H9 (cell line): Measurements from ENCODE around the gene MICAL3. TPM values are rescaled to one million over a fixed set of nuclear protein-coding genes. Genes with fewer than 3 reads are reported as not detected.
"Not testable (repeated sequence)": the region's sequence is repeated elsewhere in the genome, so short reads cannot be mapped to it uniquely, and the experiment has no call there.

Source experiments
- DNase-seq: peaks from one replicate; pipeline ENCODE4 v3.0.0-alpha.2; 2017
- H2AFZ ChIP-seq: one replicate; pipeline ENCODE4 v1.6.1; 2013; ENCODE audit warnings: mild to moderate bottlenecking, low read length, control low read depth, moderate library complexity
- H2AK5ac ChIP-seq: 2 replicates; pipeline ENCODE4 v1.6.1; 2013; ENCODE audit warnings: low read length, control low read depth, mixed read lengths; ENCODE audit not compliant: insufficient read length
- H2BK120ac ChIP-seq: one replicate; pipeline ENCODE4 v1.6.1; 2013; ENCODE audit warnings: low read depth, mild to moderate bottlenecking, low read length, control low read depth, inconsistent platforms; ENCODE audit not compliant: poor library complexity, severe bottlenecking
- H2BK12ac ChIP-seq: 2 replicates; pipeline ENCODE4 v1.6.1; 2013; ENCODE audit warnings: low read length, control low read depth, mixed read lengths, low read depth; ENCODE audit not compliant: insufficient read length
- H2BK15ac ChIP-seq: 2 replicates; pipeline ENCODE4 v1.6.1; 2013; ENCODE audit warnings: low read depth, low read length, control low read depth
- H2BK20ac ChIP-seq: one replicate; pipeline ENCODE4 v1.6.1; 2013; ENCODE audit warnings: low read depth, mild to moderate bottlenecking, low read length, control low read depth, inconsistent platforms; ENCODE audit not compliant: poor library complexity, severe bottlenecking
- H2BK5ac ChIP-seq: 2 replicates; pipeline ENCODE4 v1.6.1; 2013; ENCODE audit warnings: low read length, control low read depth, mixed read lengths; ENCODE audit not compliant: insufficient read length
- H3K14ac ChIP-seq: 2 replicates; pipeline ENCODE4 v1.6.1; 2013; ENCODE audit warnings: low read length, control low read depth; ENCODE audit not compliant: insufficient read depth
- H3K18ac ChIP-seq: 2 replicates; pipeline ENCODE4 v1.6.1; 2013; ENCODE audit warnings: low read depth, mild to moderate bottlenecking, mixed read lengths, low read length, control low read depth; ENCODE audit not compliant: insufficient read length
- H3K23ac ChIP-seq: 2 replicates; pipeline ENCODE4 v1.6.1; 2013; ENCODE audit warnings: low read length, control low read depth, mixed read lengths, low read depth; ENCODE audit not compliant: insufficient read length
- H3K23me2 ChIP-seq: 2 replicates; pipeline ENCODE4 v1.6.1; 2013; ENCODE audit warnings: low read depth, mild to moderate bottlenecking, mixed read lengths, low read length, control low read depth; ENCODE audit not compliant: insufficient read length, poor library complexity, severe bottlenecking
- H3K27ac ChIP-seq: 2 replicates; pipeline ENCODE4 v1.5.1; 2013; ENCODE audit warnings: low read length, control low read depth, mixed read lengths, low read depth; ENCODE audit not compliant: insufficient read length
- H3K27me3 ChIP-seq: 2 replicates; pipeline ENCODE4 v1.6.1; 2013; ENCODE audit warnings: low read length, control low read depth, inconsistent platforms; ENCODE audit not compliant: insufficient read depth
- H3K4ac ChIP-seq: 2 replicates; pipeline ENCODE4 v1.6.1; 2013; ENCODE audit warnings: low read depth, mild to moderate bottlenecking, control low read depth, inconsistent platforms, low read length, moderate library complexity
- H3K4me1 ChIP-seq: 2 replicates; pipeline ENCODE4 v1.6.1; 2013; ENCODE audit warnings: low read length, control low read depth, inconsistent platforms; ENCODE audit not compliant: insufficient read depth
- H3K4me2 ChIP-seq: 2 replicates; pipeline ENCODE4 v1.6.1; 2013; ENCODE audit warnings: low read length, control low read depth, mixed read lengths; ENCODE audit not compliant: insufficient read length, insufficient read depth
- H3K56ac ChIP-seq: 2 replicates; pipeline ENCODE4 v1.6.1; 2013; ENCODE audit warnings: low read depth, mild to moderate bottlenecking, mixed read lengths, low read length, control low read depth; ENCODE audit not compliant: insufficient read length
- H3K79me1 ChIP-seq: 2 replicates; pipeline ENCODE4 v1.6.1; 2013; ENCODE audit warnings: low read depth, mild to moderate bottlenecking, moderate library complexity, low read length, control low read depth, inconsistent platforms; ENCODE audit not compliant: insufficient read depth, poor library complexity, severe bottlenecking
- H3K79me2 ChIP-seq: 2 replicates; pipeline ENCODE4 v1.6.1; 2013; ENCODE audit warnings: low read length, control low read depth, inconsistent platforms; ENCODE audit not compliant: insufficient read depth
- H3K9ac ChIP-seq: 2 replicates; pipeline ENCODE4 v1.6.1; 2013; ENCODE audit warnings: low read length, control low read depth, mixed read lengths; ENCODE audit not compliant: insufficient read length; ENCODE audit errors: extremely low read depth
- H3K9me3 ChIP-seq: one replicate; pipeline ENCODE4 v1.6.1; 2013; ENCODE audit warnings: low read depth, low read length, inconsistent platforms; ENCODE audit not compliant: control insufficient read depth
- H3T11ph ChIP-seq: one replicate; pipeline ENCODE4 v1.6.1; 2013; ENCODE audit warnings: mild to moderate bottlenecking, low read length, control low read depth, inconsistent platforms
- H4K20me1 ChIP-seq: one replicate; pipeline ENCODE4 v1.6.1; 2013; ENCODE audit not compliant: control insufficient read depth, insufficient read length, insufficient read depth
- H4K5ac ChIP-seq: 2 replicates; pipeline ENCODE4 v1.6.1; 2013; ENCODE audit warnings: low read depth, mild to moderate bottlenecking, mixed read lengths, low read length, control low read depth; ENCODE audit not compliant: insufficient read length
- H4K8ac ChIP-seq: replicated peaks from 2 replicates; pipeline ENCODE4 v1.6.1; 2013; ENCODE audit warnings: low read length, control low read depth, mixed read lengths, low read depth; ENCODE audit not compliant: insufficient read length
- H4K91ac ChIP-seq: 2 replicates; pipeline ENCODE4 v1.6.1; 2013; ENCODE audit warnings: low read depth, mild to moderate bottlenecking, moderate library complexity, mixed read lengths, low read length, control low read depth; ENCODE audit not compliant: insufficient read length
- H3K27ac Mint-ChIP-seq, 3 experiments: 2 replicates in 2 of 3; 3 replicates in 1 of 3; pipeline ENCODE4 v1.8.0; 2020 to 2021; ENCODE audit warnings: mixed read lengths in 3 of 3, mild to moderate bottlenecking in 1 of 3, moderate library complexity in 1 of 3
- H3K27me3 Mint-ChIP-seq: 2 replicates; pipeline ENCODE4 v1.8.0; 2021; ENCODE audit warnings: low read depth, mild to moderate bottlenecking, moderate library complexity, mixed read lengths
- H3K36me3 Mint-ChIP-seq, 3 experiments: 2 replicates in 2 of 3; 3 replicates in 1 of 3; pipeline ENCODE4 v1.8.0; 2020 to 2021; ENCODE audit warnings: low read depth in 3 of 3, mixed read lengths in 3 of 3; ENCODE audit not compliant: insufficient read depth in 1 of 3
- H3K4me1 Mint-ChIP-seq, 2 experiments: 2 replicates each; pipeline ENCODE4 v1.8.0; 2020; ENCODE audit warnings: mixed read lengths in 2 of 2
- H3K4me3 Mint-ChIP-seq, 2 experiments: 2 replicates in 1 of 2; 3 replicates in 1 of 2; pipeline ENCODE4 v1.8.0; 2020 to 2021; ENCODE audit warnings: mild to moderate bottlenecking in 2 of 2, mixed read lengths in 2 of 2, moderate library complexity in 1 of 2
- H3K9me3 Mint-ChIP-seq, 2 experiments: 2 replicates in 1 of 2; 3 replicates in 1 of 2; pipeline ENCODE4 v1.8.0; 2020; ENCODE audit warnings: mild to moderate bottlenecking in 2 of 2, mixed read lengths in 2 of 2, moderate library complexity in 1 of 2
- WGBS: extraction: QIAGEN DNeasy Blood & Tissue Kit; methylation state at CpG from one replicate; pipeline ENCODE4 v1.1.7; 2013; ENCODE audit warnings: missing lambda C conversion rate, low lambda C conversion rate, mixed read lengths; ENCODE audit not compliant: insufficient read length; ENCODE audit errors: extremely low coverage; 5-methylcytosine and 5-hydroxymethylcytosine counted together
- total RNA-seq: library from RNA; stranded (reverse); gene quantifications from 2 replicates; pipeline ENCODE4 v1.2.1, GENCODE V29; 2021
- TF ChIP-seq, protein P1 (sequence below): fragments of 200-600 bp; sonication (generic); conservative IDR thresholded peaks from 3 replicates; pipeline ENCODE4 v1.8.0; 2021; ENCODE audit warnings: antibody characterized with exemption, mild to moderate bottlenecking

Gene MICAL3
- total RNA-seq, 1 experiment from 2014 or later: 50.2 TPM

DNA sequence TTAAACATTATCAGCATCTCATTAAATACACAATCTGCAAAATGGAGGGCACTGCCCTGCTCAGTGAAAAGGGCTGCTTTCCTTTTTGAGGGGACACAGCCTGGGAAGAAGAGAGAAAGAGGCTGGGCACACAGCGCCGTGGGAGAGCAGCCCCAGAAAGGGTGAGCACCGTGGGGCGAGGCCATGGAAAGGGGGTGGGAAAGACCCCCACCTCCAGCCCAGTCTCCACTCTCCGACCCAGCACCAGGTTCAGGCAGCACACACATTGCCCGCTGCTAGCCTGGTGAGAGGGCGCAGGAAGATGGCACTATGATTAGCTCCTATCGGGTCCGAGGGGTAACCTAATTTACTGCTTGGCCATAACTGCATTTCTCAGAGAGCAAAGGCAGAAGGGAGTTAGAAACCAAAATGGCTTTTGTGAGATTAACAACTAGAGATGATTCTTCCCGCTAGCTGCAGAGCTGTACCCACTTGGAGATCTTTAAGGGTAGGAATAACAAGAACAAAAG is 146.1 kb downstream of the MICAL3 start:
- Histone ChIP-seq H2BK12ac (no peak overlapping the region), H3K4me2 (no peak overlapping the region), H2AK5ac (no peak overlapping the region), H3K27ac (no peak overlapping the region), H2AFZ (no peak overlapping the region), H3K18ac (no peak overlapping the region), H2BK15ac (no peak overlapping the region), H4K8ac (no peak overlapping the region), H2BK5ac (no peak overlapping the region), H3K4ac (no peak overlapping the region), H3K9me3 (no peaks in the 10 kb centered on the region), H3T11ph (no peak overlapping the region), H3K79me2 (no peaks in the 10 kb centered on the region), H3K23me2 (no peaks in the 10 kb centered on the region), H3K14ac (no peak overlapping the region), H3K27me3 (peaks cover 30% of the 10 kb centered on the region; the same call in 1 of the 2 replicates), H3K4me1 (no peaks in the 10 kb centered on the region), H3K23ac (no peak overlapping the region), H2BK20ac (no peak overlapping the region), H4K5ac (no peak overlapping the region), H4K91ac (no peak overlapping the region), H4K20me1 (no peaks in the 10 kb centered on the region), H3K56ac (no peak overlapping the region), H2BK120ac (no peak overlapping the region), H3K9ac (no peak overlapping the region), H3K79me1 (no peaks in the 10 kb centered on the region)
- Mint-ChIP-seq H3K4me3 (no peak overlapping the region), H3K27me3 (peaks cover 90% of the 10 kb centered on the region), H3K4me1 (no peaks in the 10 kb centered on the region), H3K9me3 (no peaks in the 10 kb centered on the region), H3K36me3 (peaks cover 19 to 65% (median 27%) of the 10 kb centered on the region in 3 experiments; a peak in 6 of 7 replicates), H3K27ac (no peak overlapping the region)
- no CpG with 5 or more reads among the region's 10 CpGs for WGBS
- TF ChIP-seq, protein P1, sequence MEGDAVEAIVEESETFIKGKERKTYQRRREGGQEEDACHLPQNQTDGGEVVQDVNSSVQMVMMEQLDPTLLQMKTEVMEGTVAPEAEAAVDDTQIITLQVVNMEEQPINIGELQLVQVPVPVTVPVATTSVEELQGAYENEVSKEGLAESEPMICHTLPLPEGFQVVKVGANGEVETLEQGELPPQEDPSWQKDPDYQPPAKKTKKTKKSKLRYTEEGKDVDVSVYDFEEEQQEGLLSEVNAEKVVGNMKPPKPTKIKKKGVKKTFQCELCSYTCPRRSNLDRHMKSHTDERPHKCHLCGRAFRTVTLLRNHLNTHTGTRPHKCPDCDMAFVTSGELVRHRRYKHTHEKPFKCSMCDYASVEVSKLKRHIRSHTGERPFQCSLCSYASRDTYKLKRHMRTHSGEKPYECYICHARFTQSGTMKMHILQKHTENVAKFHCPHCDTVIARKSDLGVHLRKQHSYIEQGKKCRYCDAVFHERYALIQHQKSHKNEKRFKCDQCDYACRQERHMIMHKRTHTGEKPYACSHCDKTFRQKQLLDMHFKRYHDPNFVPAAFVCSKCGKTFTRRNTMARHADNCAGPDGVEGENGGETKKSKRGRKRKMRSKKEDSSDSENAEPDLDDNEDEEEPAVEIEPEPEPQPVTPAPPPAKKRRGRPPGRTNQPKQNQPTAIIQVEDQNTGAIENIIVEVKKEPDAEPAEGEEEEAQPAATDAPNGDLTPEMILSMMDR: no peak
- DNase-seq: no peak

DNA sequence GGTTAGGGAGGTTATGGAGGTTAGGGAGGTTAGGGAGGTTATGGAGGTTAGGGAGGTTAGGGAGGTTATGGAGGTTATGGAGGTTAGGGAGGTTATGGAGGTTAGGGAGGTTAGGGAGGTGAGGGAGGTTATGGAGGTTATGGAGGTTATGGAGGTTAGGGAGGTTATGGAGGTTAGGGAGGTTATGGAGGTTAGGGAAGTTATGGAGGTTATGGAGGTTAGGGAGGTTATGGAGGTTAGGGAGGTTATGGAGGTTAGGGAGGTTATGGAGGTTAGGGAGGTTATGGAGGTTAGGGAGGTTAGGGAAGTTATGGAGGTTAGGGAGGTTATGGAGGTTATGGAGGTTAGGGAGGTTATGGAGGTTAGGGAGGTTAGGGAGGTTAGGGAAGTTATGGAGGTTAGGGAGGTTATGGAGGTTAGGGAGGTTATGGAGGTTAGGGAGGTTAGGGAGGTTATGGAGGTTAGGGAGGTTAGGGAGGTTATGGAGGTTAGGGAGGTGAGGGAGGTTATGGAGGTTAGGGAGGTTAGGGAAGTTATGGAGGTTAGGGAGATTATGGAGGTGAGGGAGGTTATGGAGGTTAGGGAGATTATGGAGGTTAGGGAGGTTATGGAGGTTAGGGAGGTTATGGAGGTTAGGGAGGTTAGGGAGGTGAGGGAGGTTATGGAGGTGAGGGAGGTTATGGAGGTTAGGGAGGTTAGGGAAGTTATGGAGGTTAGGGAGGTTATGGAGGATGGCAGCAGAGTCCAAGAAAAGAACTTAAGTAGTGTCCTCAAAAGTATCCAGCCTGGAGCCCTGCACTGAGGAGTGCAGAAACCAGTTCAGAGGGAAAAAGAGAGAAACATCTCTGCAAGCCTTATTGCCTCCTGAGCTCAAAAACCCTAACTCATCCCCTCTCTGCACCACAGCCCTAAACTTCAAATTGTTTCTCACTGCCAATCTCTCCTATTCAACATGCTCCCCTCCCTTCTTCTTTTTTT is 147.2 kb downstream of the MICAL3 start:
- H2AK5ac ChIP-seq, H3K4me3 Mint-ChIP-seq, H3K9me3 ChIP-seq, H3K18ac ChIP-seq, DNase-seq, H4K20me1 ChIP-seq, H3K27ac ChIP-seq, H3T11ph ChIP-seq, H3K4me2 ChIP-seq, H4K5ac ChIP-seq, H3K4me1 Mint-ChIP-seq, H3K79me2 ChIP-seq, H3K56ac ChIP-seq, H3K23ac ChIP-seq, H2BK120ac ChIP-seq, H2BK12ac ChIP-seq, H3K23me2 ChIP-seq, H3K14ac ChIP-seq, H2AFZ ChIP-seq, H2BK5ac ChIP-seq, H3K9ac ChIP-seq, H3K79me1 ChIP-seq, H4K91ac ChIP-seq, H4K8ac ChIP-seq, H2BK15ac ChIP-seq, H3K9me3 Mint-ChIP-seq, H3K4ac ChIP-seq, H3K27ac Mint-ChIP-seq, H3K4me1 ChIP-seq, H2BK20ac ChIP-seq: not testable (repeated sequence)
- peaks cover 30% of the 10 kb centered on the region; the same call in 1 of the 2 replicates for H3K27me3 ChIP-seq
- Mint-ChIP-seq H3K27me3 (peaks cover 92% of the 10 kb centered on the region), H3K36me3 (peaks cover 25 to 67% (median 37%) of the 10 kb centered on the region in 3 experiments; a peak in 6 of 7 replicates)
